ENCODE measurements around the gene DOK7. TPM values are rescaled to one million over a fixed set of nuclear protein-coding genes. Genes with fewer than 3 reads are reported as not detected.

The DOK7 gene
- total RNA-seq, 1 donor from 2014 or later, result 0.72 TPM

DNA sequence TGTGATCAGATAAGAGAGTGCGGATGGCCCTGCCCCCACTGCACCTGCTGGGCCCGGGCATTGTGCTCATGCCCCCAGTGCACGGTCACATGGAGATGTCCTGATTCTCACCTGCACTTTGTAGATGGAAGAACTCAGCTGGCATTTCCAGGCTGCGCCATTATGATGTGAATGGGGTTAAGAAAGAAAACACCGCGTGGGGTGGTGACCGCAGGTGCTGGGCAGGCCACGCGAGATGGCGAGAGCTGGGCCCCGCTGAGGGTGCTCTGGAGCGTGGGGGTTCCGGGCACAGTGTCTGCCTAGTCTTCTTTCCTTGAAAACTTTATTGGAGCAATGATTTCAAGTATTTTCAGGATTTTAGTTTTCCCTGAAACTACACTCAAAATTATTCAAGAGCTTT lies 39.2 kb upstream of the DOK7 start:
- no peak overlapping the region for H3K27ac Mint-ChIP-seq
- H3K9me3 Mint-ChIP-seq, result no peaks in the 10 kb centered on the region
- TF ChIP-seq, protein P1, sequence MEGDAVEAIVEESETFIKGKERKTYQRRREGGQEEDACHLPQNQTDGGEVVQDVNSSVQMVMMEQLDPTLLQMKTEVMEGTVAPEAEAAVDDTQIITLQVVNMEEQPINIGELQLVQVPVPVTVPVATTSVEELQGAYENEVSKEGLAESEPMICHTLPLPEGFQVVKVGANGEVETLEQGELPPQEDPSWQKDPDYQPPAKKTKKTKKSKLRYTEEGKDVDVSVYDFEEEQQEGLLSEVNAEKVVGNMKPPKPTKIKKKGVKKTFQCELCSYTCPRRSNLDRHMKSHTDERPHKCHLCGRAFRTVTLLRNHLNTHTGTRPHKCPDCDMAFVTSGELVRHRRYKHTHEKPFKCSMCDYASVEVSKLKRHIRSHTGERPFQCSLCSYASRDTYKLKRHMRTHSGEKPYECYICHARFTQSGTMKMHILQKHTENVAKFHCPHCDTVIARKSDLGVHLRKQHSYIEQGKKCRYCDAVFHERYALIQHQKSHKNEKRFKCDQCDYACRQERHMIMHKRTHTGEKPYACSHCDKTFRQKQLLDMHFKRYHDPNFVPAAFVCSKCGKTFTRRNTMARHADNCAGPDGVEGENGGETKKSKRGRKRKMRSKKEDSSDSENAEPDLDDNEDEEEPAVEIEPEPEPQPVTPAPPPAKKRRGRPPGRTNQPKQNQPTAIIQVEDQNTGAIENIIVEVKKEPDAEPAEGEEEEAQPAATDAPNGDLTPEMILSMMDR (conservative IDR thresholded peaks at IDR 0.05), result no peak
- H3K4me1 Mint-ChIP-seq (ENCODE audit: unreplicated experiment), result no peaks in the 10 kb centered on the region
- no peaks in the 10 kb centered on the region for H3K36me3 Mint-ChIP-seq
- no peak overlapping the region for H3K4me3 Mint-ChIP-seq
- no peak for DNase-seq (ENCODE audit: extremely low spot score, unreplicated experiment)
- H3K27me3 Mint-ChIP-seq, result no peaks in the 10 kb centered on the region

DNA sequence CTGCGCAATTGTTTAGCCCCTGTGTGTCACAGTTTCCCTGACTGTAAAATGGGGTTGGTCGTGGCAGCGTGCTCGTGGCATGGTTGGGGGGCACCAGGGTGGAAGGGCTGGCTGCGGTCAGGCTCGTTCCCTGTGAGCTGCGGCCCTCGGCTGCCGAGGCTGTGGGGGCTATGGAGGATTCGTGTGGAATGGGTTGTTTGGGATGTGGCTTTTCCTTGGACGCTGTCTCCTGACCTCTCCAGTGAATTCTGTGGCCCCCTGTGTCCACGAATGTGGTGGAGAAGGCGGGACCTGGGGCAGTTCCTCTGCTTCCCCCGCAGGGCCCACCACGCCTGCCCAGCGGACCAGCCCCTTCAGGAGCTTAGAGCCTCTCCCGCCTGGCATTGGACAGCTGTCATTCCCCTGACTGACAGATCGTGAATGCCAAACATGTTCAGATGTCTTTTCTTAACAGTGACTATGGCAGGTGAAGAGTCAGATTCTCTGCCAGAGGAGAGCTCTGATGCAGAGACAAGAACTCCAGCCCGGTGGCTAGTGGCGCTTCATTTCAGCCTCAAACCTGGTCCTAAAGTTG lies 38.5 kb upstream of the DOK7 start:
- TF ChIP-seq, protein P1 (conservative IDR thresholded peaks at IDR 0.05), result no peak
- no peak for DNase-seq (ENCODE audit: extremely low spot score, unreplicated experiment)
- no peaks in the 10 kb centered on the region for H3K4me1 Mint-ChIP-seq (ENCODE audit: unreplicated experiment)
- peaks cover 3% of the 10 kb centered on the region for H3K36me3 Mint-ChIP-seq
- H3K27ac Mint-ChIP-seq, result no peak overlapping the region
- H3K9me3 Mint-ChIP-seq, result no peaks in the 10 kb centered on the region
- no peak overlapping the region for H3K4me3 Mint-ChIP-seq
- no peaks in the 10 kb centered on the region for H3K27me3 Mint-ChIP-seq

DNA sequence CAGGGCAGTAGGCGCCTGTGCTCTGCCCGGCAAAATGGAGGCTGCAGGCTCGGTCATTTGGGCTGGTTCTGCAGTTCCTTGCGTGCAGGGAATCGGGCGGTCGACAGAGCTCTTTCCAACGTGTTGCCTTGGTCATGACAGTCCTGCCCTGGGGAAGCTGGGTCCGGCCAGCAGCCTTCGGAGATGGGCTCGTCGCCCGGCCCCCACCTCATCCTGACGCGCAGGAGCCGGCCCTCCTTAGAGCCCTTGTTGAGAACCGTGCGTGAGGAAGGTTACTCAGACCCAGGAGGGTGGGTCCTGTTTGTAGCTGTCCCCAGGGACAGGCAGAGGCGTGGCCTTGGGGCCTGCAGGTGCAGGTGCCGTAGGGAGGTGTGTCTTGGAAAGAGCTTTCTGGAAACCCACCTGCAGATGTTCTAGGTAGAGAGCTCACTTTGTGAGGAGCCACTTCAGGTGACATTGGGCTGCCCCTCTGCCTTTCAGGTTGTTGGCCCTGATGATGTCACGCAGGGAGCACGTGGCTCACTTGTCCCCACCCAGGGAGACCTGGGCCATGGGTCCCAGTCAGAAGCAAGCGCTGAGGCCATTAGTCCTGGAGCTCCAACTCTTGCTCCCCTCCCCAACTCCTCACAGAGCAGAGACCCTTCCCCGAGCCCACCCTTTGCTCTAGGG lies 36.5 kb upstream of the DOK7 start:
- H3K27me3 Mint-ChIP-seq, result no peaks in the 10 kb centered on the region
- H3K9me3 Mint-ChIP-seq, result no peaks in the 10 kb centered on the region
- no peak overlapping the region for H3K27ac Mint-ChIP-seq
- H3K4me1 Mint-ChIP-seq (ENCODE audit: unreplicated experiment), result no peaks in the 10 kb centered on the region
- TF ChIP-seq, protein P1 (conservative IDR thresholded peaks at IDR 0.05), result no peak
- H3K36me3 Mint-ChIP-seq, result peaks cover 3% of the 10 kb centered on the region
- DNase-seq (ENCODE audit: extremely low spot score, unreplicated experiment), result no peak
- H3K4me3 Mint-ChIP-seq, result no peak overlapping the region

DNA sequence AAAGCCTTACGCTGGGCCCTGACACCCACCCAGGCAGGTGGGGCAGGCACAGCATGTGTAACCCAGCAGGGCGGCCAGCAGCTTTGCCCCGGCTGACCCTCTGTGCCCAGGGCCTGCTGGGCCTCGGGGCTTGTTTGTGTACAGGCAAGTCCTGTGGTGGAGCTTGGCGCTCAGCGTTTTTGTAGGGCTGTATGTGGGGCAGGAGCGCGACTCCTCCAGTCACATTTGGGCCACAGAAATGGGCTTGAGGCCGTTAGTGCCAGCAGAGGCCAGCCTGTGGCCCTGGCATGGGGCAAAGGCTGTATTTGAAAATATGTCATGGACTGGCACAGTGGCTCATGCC lies 36.0 kb upstream of the DOK7 start:
- no peak overlapping the region for H3K4me3 Mint-ChIP-seq
- H3K4me1 Mint-ChIP-seq (ENCODE audit: unreplicated experiment), result no peaks in the 10 kb centered on the region
- TF ChIP-seq, protein P1 (conservative IDR thresholded peaks at IDR 0.05), result no peak
- H3K27ac Mint-ChIP-seq, result no peak overlapping the region
- no peaks in the 10 kb centered on the region for H3K9me3 Mint-ChIP-seq
- H3K27me3 Mint-ChIP-seq, result no peaks in the 10 kb centered on the region
- H3K36me3 Mint-ChIP-seq, result peaks cover 3% of the 10 kb centered on the region
- no peak for DNase-seq (ENCODE audit: extremely low spot score, unreplicated experiment)

DNA sequence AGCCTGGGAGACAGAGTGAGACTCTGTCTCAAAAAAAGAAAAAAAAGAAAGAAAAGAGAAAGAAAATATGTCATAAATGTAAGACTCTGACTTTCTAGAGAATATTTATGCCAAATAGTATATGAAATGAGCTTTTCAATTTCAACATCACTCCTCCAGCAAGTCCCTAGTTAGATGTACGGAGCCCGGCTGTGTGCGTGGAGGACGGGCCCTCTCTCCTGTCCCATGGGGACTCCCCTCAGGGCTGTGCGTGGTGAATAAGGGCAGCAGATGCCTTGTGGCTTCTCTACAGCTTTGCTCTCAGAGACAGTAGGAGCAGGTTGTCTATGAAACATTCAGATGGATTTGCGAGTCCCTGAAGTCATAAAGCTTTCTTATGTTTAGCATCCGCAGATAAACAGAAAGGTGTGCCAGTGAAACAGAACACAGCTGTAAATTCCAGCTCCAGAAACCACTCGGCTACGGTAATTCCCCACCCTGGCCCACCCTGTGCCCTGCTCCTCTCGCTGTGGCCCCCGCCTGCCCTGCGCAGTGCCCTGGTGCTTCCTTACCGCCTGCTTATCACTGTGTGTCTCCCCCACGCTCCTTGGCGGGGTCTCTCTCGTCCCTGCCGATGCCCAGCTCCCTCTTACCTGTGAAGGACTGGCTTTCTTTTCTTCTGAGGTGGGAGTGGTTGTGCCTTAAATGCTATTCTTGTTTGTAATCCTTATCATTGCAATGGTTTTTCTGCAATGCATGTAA lies 35.2 kb upstream of the DOK7 start:
- H3K9me3 Mint-ChIP-seq, result no peaks in the 10 kb centered on the region
- peaks cover 3% of the 10 kb centered on the region for H3K36me3 Mint-ChIP-seq
- no peak overlapping the region for H3K4me3 Mint-ChIP-seq
- H3K4me1 Mint-ChIP-seq (ENCODE audit: unreplicated experiment), result no peaks in the 10 kb centered on the region
- DNase-seq (ENCODE audit: extremely low spot score, unreplicated experiment), result no peak
- H3K27ac Mint-ChIP-seq, result no peak overlapping the region
- H3K27me3 Mint-ChIP-seq, result no peaks in the 10 kb centered on the region
- TF ChIP-seq, protein P1 (conservative IDR thresholded peaks at IDR 0.05), result no peak

All from type B pancreatic cell (in vitro differentiated cells).